ENCODE data around the gene ST6GALNAC6.

DNA sequence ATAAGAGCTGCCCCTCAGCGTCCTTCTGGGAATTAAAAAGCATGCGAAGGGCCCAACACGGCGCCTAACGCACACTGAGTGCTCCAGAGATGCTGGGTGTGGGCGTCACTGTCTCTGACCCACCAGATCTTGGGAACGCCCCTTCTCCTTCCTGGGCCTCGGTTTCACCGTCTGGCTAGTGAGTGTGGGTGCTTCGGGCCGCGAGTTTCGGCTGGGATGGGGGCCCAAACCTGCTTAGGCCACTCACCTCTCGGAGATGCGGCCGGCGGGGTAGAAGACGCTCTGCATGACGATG, 27.4 kb upstream of the ST6GALNAC6 start:
- no peak for TF ChIP-seq RFX5 (IDR thresholded peaks at IDR 0.05; ENCODE audit: low read depth, low read length)
- TF ChIP-seq, protein P1, sequence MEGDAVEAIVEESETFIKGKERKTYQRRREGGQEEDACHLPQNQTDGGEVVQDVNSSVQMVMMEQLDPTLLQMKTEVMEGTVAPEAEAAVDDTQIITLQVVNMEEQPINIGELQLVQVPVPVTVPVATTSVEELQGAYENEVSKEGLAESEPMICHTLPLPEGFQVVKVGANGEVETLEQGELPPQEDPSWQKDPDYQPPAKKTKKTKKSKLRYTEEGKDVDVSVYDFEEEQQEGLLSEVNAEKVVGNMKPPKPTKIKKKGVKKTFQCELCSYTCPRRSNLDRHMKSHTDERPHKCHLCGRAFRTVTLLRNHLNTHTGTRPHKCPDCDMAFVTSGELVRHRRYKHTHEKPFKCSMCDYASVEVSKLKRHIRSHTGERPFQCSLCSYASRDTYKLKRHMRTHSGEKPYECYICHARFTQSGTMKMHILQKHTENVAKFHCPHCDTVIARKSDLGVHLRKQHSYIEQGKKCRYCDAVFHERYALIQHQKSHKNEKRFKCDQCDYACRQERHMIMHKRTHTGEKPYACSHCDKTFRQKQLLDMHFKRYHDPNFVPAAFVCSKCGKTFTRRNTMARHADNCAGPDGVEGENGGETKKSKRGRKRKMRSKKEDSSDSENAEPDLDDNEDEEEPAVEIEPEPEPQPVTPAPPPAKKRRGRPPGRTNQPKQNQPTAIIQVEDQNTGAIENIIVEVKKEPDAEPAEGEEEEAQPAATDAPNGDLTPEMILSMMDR (conservative IDR thresholded peaks at IDR 0.05; ENCODE audit: low read depth, low read length): no peak

All from IMR-90 (cell line).